Activated B cell treated with CpG ODN at 0.5 μM for 24 hours (primary cell): Measurements from ENCODE around the gene WDR91. TPM values are rescaled to one million over a fixed set of nuclear protein-coding genes. Genes with fewer than 3 reads are reported as not detected.

Experiments used
- ATAC-seq: fragments of 200-7000 bp; cut with Tn5 transposase; one replicate; pipeline ENCODE4 v1.10.0; 2021; ENCODE audit warnings: low read depth, mild to moderate bottlenecking, moderate library complexity
- CTCF ChIA-PET: fragments of 350-600 bp; sonication (Branson Sonifier 250); formaldehyde crosslinking; loops from one replicate; lab custom pipeline; 2021; ENCODE audit warnings: antibody characterized with exemption; lab: Charles Lee
- POLR2A ChIA-PET: fragments of 350-600 bp; sonication (Branson Sonifier 250); formaldehyde crosslinking; loops from one replicate; lab custom pipeline; 2021; ENCODE audit warnings: antibody characterized with exemption; lab: Charles Lee
- DNase-seq: peaks from one replicate; pipeline ENCODE4 v3.0.0; 2022
- H3K27ac Mint-ChIP-seq: one replicate; pipeline ENCODE4 v1.8.0; 2020; ENCODE audit warnings: mixed read lengths
- H3K27me3 Mint-ChIP-seq: one replicate; pipeline ENCODE4 v1.8.0; 2021; ENCODE audit warnings: mixed read lengths
- H3K36me3 Mint-ChIP-seq: one replicate; pipeline ENCODE4 v1.8.0; 2021; ENCODE audit warnings: low read depth, mixed read lengths
- H3K4me1 Mint-ChIP-seq: one replicate; pipeline ENCODE4 v1.8.0; 2021; ENCODE audit warnings: mixed read lengths
- H3K4me3 Mint-ChIP-seq: one replicate; pipeline ENCODE4 v1.8.0; 2020; ENCODE audit warnings: mild to moderate bottlenecking, mixed read lengths
- H3K9me3 Mint-ChIP-seq: one replicate; pipeline ENCODE4 v1.8.0; 2020; ENCODE audit warnings: mixed read lengths
- intact Hi-C: fragments of 100-400 bp; cut with micrococcal nuclease; formaldehyde crosslinking; loops from one replicate; pipeline ENCODE4 v1.15.1; 2024
- total RNA-seq: library from RNA; stranded (reverse); gene quantifications from 2 replicates; pipeline ENCODE4 v1.2.3, GENCODE V29; 2022
- TF ChIP-seq, protein P1 (sequence below): fragments of 200-600 bp; IDR thresholded peaks from one replicate; pipeline ENCODE4 v1.8.0; 2022; ENCODE audit warnings: antibody characterized with exemption, mild to moderate bottlenecking

The WDR91 gene
- total RNA-seq, 1 donor from 2014 or later: 60.1 TPM

DNA sequence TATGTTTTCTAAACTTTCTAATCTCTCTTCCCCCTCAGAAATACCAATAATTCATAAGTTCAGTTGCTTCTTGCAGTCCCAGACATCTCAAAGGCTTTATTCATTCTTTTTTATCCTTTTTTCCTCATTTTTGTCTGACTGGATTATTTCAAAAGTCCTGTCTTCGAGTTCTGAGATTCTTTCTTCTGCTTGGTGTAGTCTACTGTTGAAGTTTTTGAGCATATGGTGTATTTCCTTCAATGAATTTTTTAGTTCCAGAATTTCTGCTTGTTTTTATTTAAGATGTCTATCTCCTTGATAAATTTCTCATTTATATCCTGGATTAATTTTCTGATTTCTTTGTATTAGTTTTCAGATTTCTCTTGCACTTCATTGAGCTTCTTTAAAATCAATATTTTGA lies 55.0 kb downstream of the WDR91 start:
- Mint-ChIP-seq H3K4me1 (peaks cover 67% of the 10 kb centered on the region), H3K9me3 (peaks cover 29% of the 10 kb centered on the region), H3K4me3 (no peak overlapping the region), H3K27ac (no peak overlapping the region), H3K27me3 (no peaks in the 10 kb centered on the region), H3K36me3 (peaks cover 83% of the 10 kb centered on the region)
- TF ChIP-seq, protein P1, sequence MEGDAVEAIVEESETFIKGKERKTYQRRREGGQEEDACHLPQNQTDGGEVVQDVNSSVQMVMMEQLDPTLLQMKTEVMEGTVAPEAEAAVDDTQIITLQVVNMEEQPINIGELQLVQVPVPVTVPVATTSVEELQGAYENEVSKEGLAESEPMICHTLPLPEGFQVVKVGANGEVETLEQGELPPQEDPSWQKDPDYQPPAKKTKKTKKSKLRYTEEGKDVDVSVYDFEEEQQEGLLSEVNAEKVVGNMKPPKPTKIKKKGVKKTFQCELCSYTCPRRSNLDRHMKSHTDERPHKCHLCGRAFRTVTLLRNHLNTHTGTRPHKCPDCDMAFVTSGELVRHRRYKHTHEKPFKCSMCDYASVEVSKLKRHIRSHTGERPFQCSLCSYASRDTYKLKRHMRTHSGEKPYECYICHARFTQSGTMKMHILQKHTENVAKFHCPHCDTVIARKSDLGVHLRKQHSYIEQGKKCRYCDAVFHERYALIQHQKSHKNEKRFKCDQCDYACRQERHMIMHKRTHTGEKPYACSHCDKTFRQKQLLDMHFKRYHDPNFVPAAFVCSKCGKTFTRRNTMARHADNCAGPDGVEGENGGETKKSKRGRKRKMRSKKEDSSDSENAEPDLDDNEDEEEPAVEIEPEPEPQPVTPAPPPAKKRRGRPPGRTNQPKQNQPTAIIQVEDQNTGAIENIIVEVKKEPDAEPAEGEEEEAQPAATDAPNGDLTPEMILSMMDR: no peak
- ATAC-seq (no peak), DNase-seq (no peak)
- intact Hi-C loops: no loop called here
- ChIA-PET POLR2A (interaction anchor here (6.4 kb wide), 1 partner anchor 14 kb away, joined by 90 read pairs; the partner anchor contains the start of gene CYREN), CTCF (interaction anchor here (1.2 kb wide), 1 partner anchor 9 kb away, joined by 3 read pairs; the partner anchor contains the start of gene TMEM140)

DNA sequence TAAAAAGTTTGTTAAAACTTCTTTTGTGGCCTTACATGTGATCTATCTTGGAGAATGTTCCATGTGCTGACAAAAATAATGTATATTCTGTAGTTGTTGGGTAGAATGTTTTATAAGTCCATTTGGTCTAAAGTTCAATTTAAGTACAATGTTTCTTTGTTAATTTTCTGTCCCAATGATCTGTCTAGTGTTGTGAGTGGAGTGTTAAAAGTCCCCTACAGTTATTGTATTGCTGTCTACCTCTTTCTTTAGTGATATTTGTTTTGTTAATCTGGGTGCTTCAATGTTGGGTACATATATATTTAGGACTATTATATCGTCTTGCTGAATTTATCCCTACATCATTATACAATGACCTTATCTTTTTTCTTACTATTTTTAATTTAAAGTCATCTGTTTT lies 56.6 kb downstream of the WDR91 start:
- TF ChIP-seq, protein P1: no peak
- intact Hi-C loops: no loop called here
- no peak overlapping the region for H3K4me3 Mint-ChIP-seq
- POLR2A ChIA-PET: no interaction called here
- ATAC-seq: no peak
- no peak for DNase-seq
- H3K27ac Mint-ChIP-seq: no peak overlapping the region
- peaks cover 75% of the 10 kb centered on the region for H3K36me3 Mint-ChIP-seq
- H3K9me3 Mint-ChIP-seq: peaks cover 29% of the 10 kb centered on the region
- CTCF ChIA-PET: no interaction called here
- H3K4me1 Mint-ChIP-seq: peaks cover 67% of the 10 kb centered on the region
- H3K27me3 Mint-ChIP-seq: no peaks in the 10 kb centered on the region

DNA sequence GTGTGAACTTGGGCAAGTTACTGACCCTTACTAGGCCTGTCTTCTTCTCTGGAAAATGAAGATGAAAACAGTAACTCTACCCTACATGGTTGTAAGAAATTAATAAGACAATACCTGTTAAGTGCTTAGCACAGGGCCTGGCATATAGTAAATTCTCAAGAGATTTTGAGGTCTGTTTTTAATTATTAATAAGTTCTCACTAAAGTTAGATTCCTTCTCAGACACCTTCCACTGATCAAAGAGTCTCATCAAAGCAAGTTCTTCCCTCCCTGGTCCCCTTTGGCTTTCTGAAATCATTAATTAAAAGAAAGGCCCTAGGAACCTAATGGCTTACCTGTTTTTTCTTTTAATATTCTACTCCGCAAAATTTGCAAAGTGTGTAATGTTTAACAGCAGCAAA lies 58.9 kb downstream of the WDR91 start:
- Mint-ChIP-seq H3K4me3 (no peak overlapping the region), H3K4me1 (peaks cover 72% of the 10 kb centered on the region), H3K36me3 (peaks cover 69% of the 10 kb centered on the region), H3K27ac (no peak overlapping the region), H3K9me3 (peaks cover 29% of the 10 kb centered on the region), H3K27me3 (no peaks in the 10 kb centered on the region)
- DNase-seq (no peak), ATAC-seq (no peak)
- TF ChIP-seq, protein P1: no peak
- POLR2A ChIA-PET: interaction anchor here (1.0 to 6.2 kb wide), 2 partner anchors 17 to 165 kb away, joined by 4 to 111 read pairs; partner anchors contain the start of gene CYREN
- intact Hi-C loops: no loop called here
- CTCF ChIA-PET: no interaction called here

DNA sequence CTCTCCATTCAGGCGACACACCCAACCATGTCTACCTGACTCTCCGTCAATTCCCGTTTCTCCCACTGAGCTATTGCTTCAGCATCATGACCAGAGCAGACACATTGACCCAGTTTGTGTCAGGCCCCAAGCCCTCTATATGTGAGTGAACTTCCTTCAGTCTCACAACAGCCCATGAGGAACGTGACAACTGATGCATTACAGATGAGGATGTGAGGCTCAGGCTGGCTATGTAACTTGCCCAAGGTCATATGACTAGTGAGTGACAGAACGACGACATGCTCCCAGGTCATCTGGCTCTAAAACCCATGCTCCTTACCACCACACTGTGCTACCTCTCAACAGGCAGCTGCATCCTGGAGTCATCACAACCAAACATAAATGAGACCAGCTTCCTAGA lies 59.8 kb downstream of the WDR91 start:
- Mint-ChIP-seq H3K27ac (peak overlapping the region; percentile 93), H3K27me3 (no peaks in the 10 kb centered on the region), H3K9me3 (peaks cover 23% of the 10 kb centered on the region), H3K36me3 (peaks cover 60% of the 10 kb centered on the region), H3K4me3 (peak overlapping the region; percentile 83), H3K4me1 (peaks cover 81% of the 10 kb centered on the region)
- peak; percentile 48 for ATAC-seq
- no peak for DNase-seq
- intact Hi-C loops: no loop called here
- TF ChIP-seq, protein P1: no peak
- POLR2A ChIA-PET: interaction anchor here (0.8 to 7.6 kb wide), 6 partner anchors 11 to 165 kb away, joined by 3 to 119 read pairs (median 4); partner anchors contain the start of genes AGBL3, CYREN and WDR91
- CTCF ChIA-PET: interaction anchor here (0.8 to 2.0 kb wide), 5 partner anchors 19 to 165 kb away, joined by 3 to 9 read pairs (median 3); partner anchors contain the start of genes AGBL3, CYREN and WDR91

DNA sequence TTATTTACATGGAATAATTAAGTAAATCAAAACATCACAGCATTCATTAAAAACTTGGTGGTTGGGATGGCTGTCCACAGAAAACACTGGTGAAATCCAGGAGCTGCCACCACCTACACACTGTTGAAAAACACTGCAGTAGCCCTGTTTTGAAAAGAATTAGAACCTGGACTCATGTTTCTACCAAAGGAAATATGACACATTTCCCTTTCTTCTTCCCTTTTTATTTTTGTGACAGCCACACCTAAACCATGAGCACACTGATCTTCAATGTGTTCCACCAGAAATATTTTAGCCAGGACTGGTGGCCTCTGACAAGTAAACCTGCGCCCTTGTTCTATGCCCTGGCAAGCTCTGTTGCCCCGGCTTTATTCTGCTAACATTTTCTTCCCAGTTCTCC lies 60.2 kb downstream of the WDR91 start:
- CTCF ChIA-PET: interaction anchor here (0.8 to 2.0 kb wide), 5 partner anchors 20 to 165 kb away, joined by 3 to 9 read pairs (median 3); partner anchors contain the start of genes AGBL3, CYREN and WDR91
- no peak for ATAC-seq
- TF ChIP-seq, protein P1: no peak
- POLR2A ChIA-PET: interaction anchor here (0.8 to 7.6 kb wide), 5 partner anchors 11 to 164 kb away, joined by 3 to 119 read pairs (median 4); partner anchors contain the start of genes AGBL3, CYREN and WDR91
- peaks cover 56% of the 10 kb centered on the region for H3K36me3 Mint-ChIP-seq
- intact Hi-C loops: no loop called here
- H3K27me3 Mint-ChIP-seq: no peaks in the 10 kb centered on the region
- H3K9me3 Mint-ChIP-seq: peaks cover 19% of the 10 kb centered on the region
- H3K4me1 Mint-ChIP-seq: peaks cover 85% of the 10 kb centered on the region
- peak overlapping the region; percentile 93 for H3K27ac Mint-ChIP-seq
- peak overlapping the region; percentile 83 for H3K4me3 Mint-ChIP-seq
- no peak for DNase-seq
